ENCODE data around the gene IRF2BP1.

Gene IRF2BP1

GRCh38 chr19:45860359-45861259 lies 25.3 kb downstream of the IRF2BP1 start:
- no peak for DNase-seq (ENCODE audit: low read depth)

GRCh38 chr19:45854167-45854778 lies 31.7 kb downstream of the IRF2BP1 start:
- no peak for DNase-seq (ENCODE audit: low read depth)

GRCh38 chr19:45852983-45853382 lies 33.0 kb downstream of the IRF2BP1 start:
- DNase-seq (ENCODE audit: low read depth), result no peak

- DNase-seq (ENCODE audit: low read depth), result no peak
These were observed 33.7 kb downstream of the IRF2BP1 start for GRCh38 chr19:45852145-45852750.

GRCh38 chr19:45848922-45849321 lies 37.0 kb downstream of the IRF2BP1 start:
- no peak for DNase-seq (ENCODE audit: low read depth)

GRCh38 chr19:45847663-45848062 lies 38.3 kb downstream of the IRF2BP1 start:
- DNase-seq (ENCODE audit: low read depth), result no peak

GRCh38 chr19:45842198-45842597 lies 43.7 kb downstream of the IRF2BP1 start:
- DNase-seq (ENCODE audit: low read depth), result no peak

- no peak for DNase-seq (ENCODE audit: low read depth)
These were observed 51.0 kb downstream of the IRF2BP1 start for GRCh38 chr19:45834970-45835369.

Data from stromal cell of bone marrow (primary cell).